IgD-negative memory B cell (primary cell): ENCODE results near the gene MAP2K2. TPM values are rescaled to one million over a fixed set of nuclear protein-coding genes. Genes with fewer than 3 reads are reported as not detected.

Source experiments
- H3K27ac Mint-ChIP-seq, 3 donors: one replicate each; pipeline ENCODE4 v1.8.0; 2020 to 2022; ENCODE audit warnings: mild to moderate bottlenecking in 3 of 3, mixed read lengths in 3 of 3, moderate library complexity in 1 of 3
- H3K27me3 Mint-ChIP-seq: one replicate; pipeline ENCODE4 v1.8.0; 2021; ENCODE audit warnings: mixed read lengths
- H3K36me3 Mint-ChIP-seq: one replicate; pipeline ENCODE4 v1.8.0; 2020; ENCODE audit warnings: mild to moderate bottlenecking, mixed read lengths
- H3K4me1 Mint-ChIP-seq, 3 donors: one replicate each; pipeline ENCODE4 v1.8.0; 2020 to 2022; ENCODE audit warnings: mixed read lengths in 3 of 3, mild to moderate bottlenecking in 1 of 3
- H3K4me3 Mint-ChIP-seq, 4 donors: one replicate each; pipeline ENCODE4 v1.8.0; 2020 to 2022; ENCODE audit warnings: mild to moderate bottlenecking in 4 of 4, mixed read lengths in 4 of 4, moderate library complexity in 3 of 4
- H3K9me3 Mint-ChIP-seq, 3 donors: one replicate each; pipeline ENCODE4 v1.8.0; 2020 to 2021; ENCODE audit warnings: mixed read lengths in 3 of 3, mild to moderate bottlenecking in 1 of 3
- polyA plus RNA-seq: library from polyadenylated mRNA; unstranded; fragments of 300-500 nt; fragmentation: Illumina TruSeq; gene quantifications from one replicate; pipeline ENCODE4 v1.2.3, GENCODE V29; 2021

The MAP2K2 gene
- polyA plus RNA-seq, 1 donor from 2014 or later = 69.1 TPM

GRCh38 chr19:4083677-4084546 lies 40.0 kb downstream of the MAP2K2 start:
- H3K27ac Mint-ChIP-seq = peak overlapping the region in 2 of 3 donors; percentile 69 to 73
- H3K4me3 Mint-ChIP-seq = peak overlapping the region in 3 of 4 donors; percentile 37 to 79 (median 52)
- H3K36me3 Mint-ChIP-seq = no peaks in the 10 kb centered on the region
- peaks cover 0 to 11% (median 2%) of the 10 kb centered on the region in 3 donors for H3K4me1 Mint-ChIP-seq
- H3K9me3 Mint-ChIP-seq = no peaks in the 10 kb centered on the region
- no peaks in the 10 kb centered on the region for H3K27me3 Mint-ChIP-seq

- H3K9me3 Mint-ChIP-seq = no peaks in the 10 kb centered on the region
- no peaks in the 10 kb centered on the region for H3K27me3 Mint-ChIP-seq
- no peak overlapping the region for H3K27ac Mint-ChIP-seq
- H3K4me1 Mint-ChIP-seq = peaks cover 2 to 14% (median 5%) of the 10 kb centered on the region in 3 donors
- H3K36me3 Mint-ChIP-seq = no peaks in the 10 kb centered on the region
- no peak overlapping the region for H3K4me3 Mint-ChIP-seq
These were observed 41.8 kb downstream of the MAP2K2 start for GRCh38 chr19:4082172-4082571.

GRCh38 chr19:4081441-4082129 lies 42.3 kb downstream of the MAP2K2 start:
- no peaks in the 10 kb centered on the region for H3K27me3 Mint-ChIP-seq
- no peaks in the 10 kb centered on the region for H3K36me3 Mint-ChIP-seq
- peaks cover 2 to 14% (median 5%) of the 10 kb centered on the region in 3 donors for H3K4me1 Mint-ChIP-seq
- no peak overlapping the region for H3K4me3 Mint-ChIP-seq
- H3K27ac Mint-ChIP-seq = no peak overlapping the region
- H3K9me3 Mint-ChIP-seq = no peaks in the 10 kb centered on the region

DNA sequence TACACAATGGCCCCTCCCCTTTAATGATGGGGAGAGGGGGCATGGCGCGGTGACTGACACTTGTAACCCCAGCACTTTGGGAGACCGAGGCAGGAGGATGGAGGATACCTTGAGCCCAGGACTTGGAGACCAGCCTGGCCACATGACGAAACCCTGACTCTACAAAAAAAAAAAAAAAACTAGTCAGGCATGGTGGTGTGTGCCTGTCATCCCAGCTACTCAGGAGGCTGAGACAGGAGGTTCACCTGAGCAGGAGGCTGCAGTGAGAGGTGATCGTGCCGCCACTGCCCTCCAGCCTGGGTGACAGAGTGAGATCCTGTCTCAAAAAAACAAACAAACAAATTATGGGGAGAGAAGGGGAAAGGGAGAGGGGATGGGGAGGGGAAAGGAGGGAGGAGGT lies 43.4 kb downstream of the MAP2K2 start:
- Mint-ChIP-seq H3K4me3 (no peak overlapping the region), H3K9me3 (no peaks in the 10 kb centered on the region), H3K27ac (no peak overlapping the region), H3K27me3 (no peaks in the 10 kb centered on the region), H3K4me1 (peaks cover 2 to 12% (median 5%) of the 10 kb centered on the region in 3 donors), H3K36me3 (no peaks in the 10 kb centered on the region)

GRCh38 chr19:4077800-4078684 lies 45.9 kb downstream of the MAP2K2 start:
- H3K27ac Mint-ChIP-seq = peak overlapping the region; percentile 50 to 86 (median 82)
- H3K4me1 Mint-ChIP-seq = peaks cover 0 to 6% (median 5%) of the 10 kb centered on the region in 3 donors
- no peaks in the 10 kb centered on the region for H3K36me3 Mint-ChIP-seq
- no peaks in the 10 kb centered on the region for H3K9me3 Mint-ChIP-seq
- no peaks in the 10 kb centered on the region for H3K27me3 Mint-ChIP-seq
- H3K4me3 Mint-ChIP-seq = peak overlapping the region; percentile 75 to 95 (median 89)

GRCh38 chr19:4077007-4077374 lies 46.9 kb downstream of the MAP2K2 start:
- H3K9me3 Mint-ChIP-seq = no peaks in the 10 kb centered on the region
- H3K4me1 Mint-ChIP-seq = peaks cover 0 to 6% (median 5%) of the 10 kb centered on the region in 3 donors
- no peaks in the 10 kb centered on the region for H3K36me3 Mint-ChIP-seq
- no peaks in the 10 kb centered on the region for H3K27me3 Mint-ChIP-seq
- H3K4me3 Mint-ChIP-seq = peak overlapping the region in 3 of 4 donors; percentile 34 to 95 (median 35)
- peak overlapping the region in 2 of 3 donors; percentile 50 to 81 for H3K27ac Mint-ChIP-seq

GRCh38 chr19:4075373-4075772 lies 48.5 kb downstream of the MAP2K2 start:
- Mint-ChIP-seq H3K27ac (peak overlapping the region in 1 of 3 donors; percentile 39), H3K9me3 (no peaks in the 10 kb centered on the region), H3K27me3 (no peaks in the 10 kb centered on the region), H3K4me3 (peak overlapping the region in 1 of 4 donors; percentile 52), H3K4me1 (peaks cover 0 to 6% (median 5%) of the 10 kb centered on the region in 3 donors), H3K36me3 (no peaks in the 10 kb centered on the region)

DNA sequence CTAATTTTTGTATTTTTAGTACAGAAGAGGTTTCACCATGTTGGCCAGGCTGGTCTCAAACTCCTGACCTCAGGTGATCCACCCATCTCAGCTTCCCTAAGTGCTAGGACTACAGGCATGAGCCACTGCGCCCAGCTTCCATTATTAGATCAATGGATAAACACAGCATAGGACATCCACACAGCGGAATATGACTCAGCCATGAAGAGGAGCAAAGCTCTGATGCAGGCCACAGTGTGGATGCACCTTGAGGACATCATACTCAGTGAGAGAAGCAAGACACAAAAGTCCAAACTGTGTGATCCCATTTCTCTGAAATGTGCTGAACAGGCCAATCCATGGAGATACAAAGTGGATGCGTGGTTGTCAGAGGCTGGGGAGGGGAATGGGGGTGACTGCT lies 52.3 kb downstream of the MAP2K2 start:
- Mint-ChIP-seq H3K4me1 (peaks cover 5 to 12% (median 8%) of the 10 kb centered on the region in 3 donors), H3K9me3 (no peaks in the 10 kb centered on the region), H3K36me3 (peaks cover 2% of the 10 kb centered on the region), H3K4me3 (peak overlapping the region in 1 of 4 donors; percentile 27), H3K27ac (no peak overlapping the region), H3K27me3 (no peaks in the 10 kb centered on the region)

DNA sequence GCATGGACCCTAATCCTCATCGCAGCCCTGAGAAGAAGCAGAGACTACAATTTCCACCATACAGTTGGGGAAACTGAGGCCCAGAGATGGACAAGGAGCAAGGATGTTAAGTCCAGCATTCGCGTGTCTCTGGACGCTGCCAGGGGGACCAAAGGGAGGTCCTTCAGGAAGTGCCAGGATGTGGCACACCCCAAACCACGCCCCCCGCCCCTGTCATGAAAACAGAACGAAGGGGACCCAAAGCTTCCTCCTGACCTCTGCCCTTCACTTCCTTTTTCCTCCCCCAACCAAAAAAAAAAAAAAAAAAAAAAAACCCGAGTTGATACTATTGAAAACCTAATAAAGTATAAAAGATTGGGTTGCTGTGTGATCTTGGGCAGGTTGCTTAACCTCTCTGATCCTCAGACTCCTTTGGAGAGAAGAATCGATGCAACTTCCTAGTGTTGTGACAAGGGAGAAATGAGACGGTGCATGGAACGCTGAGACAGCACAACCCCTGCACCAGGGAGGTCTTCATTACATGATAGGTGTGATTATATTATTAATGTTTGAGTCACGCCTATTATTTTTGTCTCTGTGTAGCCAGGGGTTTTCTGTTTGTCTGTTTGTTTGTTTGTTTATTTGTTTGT lies 54.5 kb downstream of the MAP2K2 start:
- Mint-ChIP-seq H3K4me3 (peak overlapping the region in 3 of 4 donors; percentile 60 to 93 (median 74)), H3K36me3 (peaks cover 2% of the 10 kb centered on the region), H3K9me3 (no peaks in the 10 kb centered on the region), H3K27me3 (no peaks in the 10 kb centered on the region), H3K4me1 (peaks cover 5 to 12% (median 8%) of the 10 kb centered on the region in 3 donors), H3K27ac (peak overlapping the region in 2 of 3 donors; percentile 69 to 99)

DNA sequence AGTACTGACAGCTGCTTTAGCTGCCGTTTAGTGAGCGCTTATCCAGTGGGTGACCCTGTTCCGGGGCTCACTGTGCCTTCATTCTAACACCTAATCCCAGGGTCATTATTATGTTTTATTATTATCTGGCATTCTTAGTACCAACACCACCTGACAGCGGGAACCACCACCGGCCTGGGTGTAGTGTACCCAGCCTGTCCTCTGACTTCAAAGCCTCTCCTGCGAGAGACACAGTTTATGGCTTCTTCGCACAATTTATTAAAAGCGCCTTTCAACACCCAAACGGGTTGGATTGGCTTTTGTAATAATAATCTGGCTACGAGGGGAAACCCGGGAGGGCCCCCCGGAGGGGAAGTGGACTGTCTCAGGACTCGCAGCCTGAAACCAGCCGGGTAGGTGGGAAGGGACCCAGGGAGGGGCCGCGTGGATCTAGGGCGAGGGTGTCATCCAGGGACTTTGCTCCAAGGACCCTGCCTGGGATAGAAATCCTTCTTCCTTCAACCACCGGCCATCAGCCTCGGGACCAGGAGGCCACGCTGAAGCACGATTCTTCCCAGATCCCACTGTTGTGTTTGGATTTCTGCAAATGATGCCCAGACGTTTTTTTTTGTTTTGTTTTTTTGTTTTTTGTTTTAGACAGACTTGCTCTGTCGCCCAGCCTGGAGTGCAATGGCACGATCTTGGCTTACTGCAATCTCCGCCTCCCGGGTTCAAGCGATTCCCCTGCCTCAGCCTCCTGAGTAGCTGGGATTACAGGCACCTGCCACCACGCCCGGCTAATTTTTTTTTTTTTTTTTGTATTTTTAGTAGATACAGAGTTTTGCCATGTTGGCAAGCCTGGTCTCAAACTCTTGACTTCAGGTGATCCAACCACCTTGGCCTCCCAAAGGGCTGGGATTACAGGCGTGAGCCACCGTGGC lies 55.6 kb downstream of the MAP2K2 start:
- Mint-ChIP-seq H3K36me3 (peaks cover 3% of the 10 kb centered on the region), H3K4me3 (peak overlapping the region; percentile 83 to 97 (median 94))

DNA sequence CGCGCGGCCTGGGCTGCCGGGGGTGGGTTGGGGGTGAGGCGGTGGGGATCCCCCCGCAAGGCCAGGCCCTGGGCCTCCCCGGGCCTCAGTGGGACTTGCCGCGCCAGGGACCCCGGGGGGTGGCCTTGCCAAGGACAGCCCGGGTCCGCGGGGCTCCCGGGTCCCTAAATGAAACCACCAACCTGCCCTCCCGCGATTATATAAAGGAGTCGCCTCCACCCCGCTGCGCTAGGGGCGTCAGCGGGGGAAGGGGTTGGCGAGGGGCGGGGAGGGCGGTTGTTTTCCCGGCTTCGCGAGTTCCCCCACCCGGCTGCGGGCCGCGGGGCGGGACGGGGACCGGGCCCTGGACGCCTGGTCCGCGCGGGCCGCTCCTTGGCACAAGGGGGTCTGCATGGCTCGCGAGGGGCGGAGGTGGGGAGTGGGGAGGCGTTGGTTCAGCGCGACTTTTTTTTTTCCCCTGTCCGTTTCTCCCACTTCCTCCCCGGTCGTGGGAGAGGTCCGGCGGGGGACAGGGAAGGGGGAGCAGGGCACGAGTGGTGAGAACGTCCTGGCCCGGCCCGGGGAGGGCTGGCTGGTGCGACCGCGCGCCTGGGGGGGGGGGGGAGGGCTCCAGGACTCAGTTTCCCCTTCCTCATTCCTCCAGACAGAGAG lies 56.4 kb downstream of the MAP2K2 start:
- Mint-ChIP-seq H3K27ac (peak overlapping the region; percentile 78 to 99 (median 96)), H3K4me1 (peaks cover 10 to 17% (median 12%) of the 10 kb centered on the region in 3 donors), H3K9me3 (no peaks in the 10 kb centered on the region), H3K4me3 (peak overlapping the region; percentile 83 to 97 (median 94)), H3K27me3 (no peaks in the 10 kb centered on the region), H3K36me3 (peaks cover 3% of the 10 kb centered on the region)

More for the DNA sequence above, 55.6 kb downstream of the MAP2K2 start:
- H3K4me1 Mint-ChIP-seq = peaks cover 10 to 14% (median 11%) of the 10 kb centered on the region in 3 donors
- no peaks in the 10 kb centered on the region for H3K27me3 Mint-ChIP-seq
- no peaks in the 10 kb centered on the region for H3K9me3 Mint-ChIP-seq
- peak overlapping the region; percentile 78 to 99 (median 96) for H3K27ac Mint-ChIP-seq

DNA sequence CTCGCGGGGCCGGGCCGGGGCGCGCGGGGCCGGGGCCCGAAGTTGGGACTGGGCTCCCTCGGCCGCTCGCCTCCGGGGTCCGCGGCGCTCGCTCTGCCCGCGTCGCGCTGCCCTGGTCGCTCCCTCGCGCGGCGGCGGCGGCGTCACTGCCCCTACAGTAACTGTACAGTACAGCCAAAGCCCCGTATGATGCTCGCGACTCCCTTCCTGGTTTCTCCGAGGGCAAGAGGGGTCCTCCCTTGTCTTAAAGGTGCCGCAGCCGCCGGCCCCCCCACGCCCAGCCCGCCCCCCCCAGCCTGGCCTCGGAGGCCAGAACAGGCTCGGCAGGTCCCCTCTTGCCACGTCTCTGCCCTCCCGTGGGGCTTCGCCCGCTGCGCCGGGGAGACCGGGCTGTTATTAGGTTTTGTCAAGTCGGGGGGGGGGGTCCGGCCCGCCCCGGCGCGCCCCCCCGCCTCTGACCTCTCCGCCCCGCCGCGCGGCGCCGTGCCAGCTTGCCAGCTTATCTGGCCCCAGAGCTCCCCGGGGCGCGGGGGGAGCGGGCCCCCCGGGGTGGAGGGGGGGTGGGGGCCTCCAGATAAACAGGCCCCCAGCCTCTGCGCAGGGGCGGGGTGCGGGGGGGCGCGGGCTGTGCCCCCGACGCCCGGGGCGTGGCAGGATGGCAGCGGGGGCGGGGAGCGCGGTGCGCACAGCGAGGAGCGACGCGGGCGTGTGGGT lies 57.1 kb downstream of the MAP2K2 start, which contains the start of gene ZBTB7A:
ZBTB7A (minus strand) TSS at position 218 of the 714 bp plus-strand sequence. CDS start 11,667 bp downstream, outside the sequence.
- Mint-ChIP-seq H3K27me3 (no peaks in the 10 kb centered on the region), H3K27ac (peak within 1 kb of the TSS; percentile 80 to 99 (median 96)), H3K9me3 (no peaks in the 10 kb centered on the region), H3K4me3 (peak within 1 kb of the TSS; percentile 86 to 97 (median 96)), H3K36me3 (peaks cover 3% of the 10 kb centered on the region), H3K4me1 (peaks cover 10 to 21% (median 12%) of the 10 kb centered on the region in 3 donors)
